H1 (cell line): ENCODE measurements around the gene DIPK1A. TPM values are rescaled to one million over a fixed set of nuclear protein-coding genes. Genes with fewer than 3 reads are reported as not detected.

Source experiments
- CTCF ChIA-PET: fragments of 300-600 bp; sonication (Branson Sonifier 250); formaldehyde crosslinking; loops from one replicate; lab custom pipeline; 2021; ENCODE audit not compliant: partially characterized antibody; lab: Charles Lee
- POLR2A ChIA-PET: fragments of 300-600 bp; sonication (Branson Sonifier 250); formaldehyde crosslinking; loops from one replicate; lab custom pipeline; 2021; ENCODE audit warnings: inconsistent platforms; ENCODE audit not compliant: partially characterized antibody; lab: Charles Lee
- DNase-seq, 2 experiments: peaks; one replicate each; pipeline versions ENCODE4 v3.0.0 to v3.0.0-alpha.2; 2010 to 2022; ENCODE audit warnings: low spot score in 2 of 2, low read depth in 1 of 2, mixed read lengths in 1 of 2
- FAIRE-seq: peaks from 2 replicates; lab custom pipeline; 2011; peaks lifted over from hg19 to GRCh38; lab: Jason Lieb, UNC
- H2AFZ ChIP-seq: 2 replicates; pipeline ENCODE4 v1.8.1; 2012; ENCODE audit warnings: low read length, inconsistent platforms
- H2AK5ac ChIP-seq: 2 replicates; pipeline ENCODE4 v1.6.1; 2013; ENCODE audit warnings: low read depth, low read length
- H2BK120ac ChIP-seq: replicated peaks from 2 replicates; pipeline ENCODE3; 2013; ENCODE audit warnings: low read depth, low read length, inconsistent platforms
- H2BK12ac ChIP-seq: 2 replicates; pipeline ENCODE4 v1.6.1; 2013; ENCODE audit warnings: low read depth, low read length
- H2BK15ac ChIP-seq: 2 replicates; pipeline ENCODE4 v1.6.1; 2013; ENCODE audit warnings: low read length
- H2BK20ac ChIP-seq: 2 replicates; pipeline ENCODE4 v1.6.1; 2013; ENCODE audit warnings: low read length
- H2BK5ac ChIP-seq: 2 replicates; pipeline ENCODE4 v1.6.1; 2013; ENCODE audit warnings: low read depth, low read length
- H3K14ac ChIP-seq: 2 replicates; pipeline ENCODE4 v1.6.1; 2013; ENCODE audit warnings: inconsistent platforms; ENCODE audit not compliant: insufficient read length
- H3K18ac ChIP-seq: 2 replicates; pipeline ENCODE4 v1.6.1; 2013; ENCODE audit warnings: low read length; ENCODE audit errors: extremely low read depth
- H3K23ac ChIP-seq: 2 replicates; pipeline ENCODE4 v1.6.1; 2013; ENCODE audit warnings: inconsistent platforms; ENCODE audit not compliant: insufficient read length
- H3K23me2 ChIP-seq: 2 replicates; pipeline ENCODE4 v1.6.1; 2013; ENCODE audit warnings: low read depth, low read length
- H3K27ac ChIP-seq: 2 replicates; pipeline ENCODE4 v1.6.1; 2011; ENCODE audit warnings: low read depth, low read length, inconsistent platforms
- H3K27me3 ChIP-seq, 4 experiments: replicated peaks in 1 of 4; 1 replicate in 1 of 4; 2 replicates in 3 of 4; pipeline versions ENCODE4 v1.6.1 to v1.8.1; 2011 to 2013; ENCODE audit warnings: low read length in 3 of 4, mild to moderate bottlenecking in 3 of 4, inconsistent platforms in 2 of 4, mixed read lengths in 2 of 4, moderate library complexity in 1 of 4; ENCODE audit not compliant: control insufficient read depth in 3 of 4, insufficient read depth in 3 of 4; ENCODE audit errors: extremely low read depth in 1 of 4
- H3K36me3 ChIP-seq, 4 experiments: 2 replicates each; pipeline versions ENCODE4 v1.6.1 to v1.8.1; 2011 to 2013; ENCODE audit warnings: mild to moderate bottlenecking in 4 of 4, low read length in 3 of 4, moderate library complexity in 2 of 4, control low read depth in 1 of 4, inconsistent platforms in 1 of 4; ENCODE audit not compliant: insufficient read depth in 4 of 4, control insufficient read depth in 2 of 4
- H3K4ac ChIP-seq: replicated peaks from 2 replicates; pipeline ENCODE3; 2013; ENCODE audit warnings: low read length, low read depth, mixed read lengths, inconsistent platforms; ENCODE audit not compliant: insufficient read length
- H3K4me1 ChIP-seq, 4 experiments: replicated peaks in 1 of 4; 1 replicate in 1 of 4; 2 replicates in 3 of 4; pipeline versions ENCODE4 v1.6.1 to v1.8.1; 2011 to 2013; ENCODE audit warnings: low read length in 3 of 4, inconsistent platforms in 2 of 4, mixed read lengths in 1 of 4; ENCODE audit not compliant: insufficient read depth in 4 of 4, control insufficient read depth in 3 of 4
- H3K4me2 ChIP-seq, 2 experiments: 2 replicates each; pipeline versions ENCODE4 v1.6.1 to v1.8.1; 2011 to 2013; ENCODE audit warnings: low read depth in 2 of 2, low read length in 2 of 2, control low read depth in 1 of 2, inconsistent platforms in 1 of 2, mild to moderate bottlenecking in 1 of 2; ENCODE audit not compliant: insufficient read depth in 1 of 2
- H3K4me3 ChIP-seq, 4 experiments: fragments of 200-600, 300-600 bp in 1 of 4; sonication (generic), shearing (Covaris generic), sonication (Bioruptor Twin) in 1 of 4; 2 replicates each; pipeline versions ENCODE4 v1.5.1 to v1.8.1; 2011 to 2016; ENCODE audit warnings: low read length in 4 of 4, low read depth in 3 of 4, control low read depth in 2 of 4, inconsistent platforms in 2 of 4, mild to moderate bottlenecking in 2 of 4, mixed read lengths in 1 of 4, moderate library complexity in 1 of 4; ENCODE audit not compliant: insufficient read depth in 2 of 4; ENCODE audit errors: extremely low read depth in 1 of 4
- H3K56ac ChIP-seq: replicated peaks from 2 replicates; pipeline ENCODE3; 2013; ENCODE audit warnings: low read depth, mild to moderate bottlenecking, mixed read lengths, low read length, inconsistent platforms; ENCODE audit not compliant: insufficient read length
- H3K79me1 ChIP-seq: 2 replicates; pipeline ENCODE4 v1.6.1; 2013; ENCODE audit warnings: low read depth, low read length, control low read depth
- H3K79me2 ChIP-seq, 2 experiments: 2 replicates each; pipeline versions ENCODE4 v1.6.1 to v1.8.1; 2012 to 2013; ENCODE audit warnings: low read length in 2 of 2, mild to moderate bottlenecking in 2 of 2, inconsistent platforms in 1 of 2; ENCODE audit not compliant: insufficient read depth in 2 of 2, control insufficient read depth in 1 of 2
- H3K9ac ChIP-seq, 4 experiments: replicated peaks in 1 of 4; 1 replicate in 1 of 4; 2 replicates in 3 of 4; pipeline versions ENCODE4 v1.6.1 to v1.8.1; 2011 to 2013; ENCODE audit warnings: low read depth in 3 of 4, low read length in 3 of 4, control low read depth in 2 of 4, mild to moderate bottlenecking in 2 of 4, moderate library complexity in 2 of 4, inconsistent platforms in 1 of 4; ENCODE audit errors: extremely low read depth in 1 of 4
- H3K9me3 ChIP-seq, 2 experiments: 2 replicates each; pipeline versions ENCODE4 v1.6.1 to v1.8.1; 2012 to 2013; ENCODE audit warnings: mild to moderate bottlenecking in 2 of 2, moderate library complexity in 2 of 2, control low read depth in 1 of 2, inconsistent platforms in 1 of 2, low read depth in 1 of 2, low read length in 1 of 2, mixed read lengths in 1 of 2; ENCODE audit not compliant: insufficient read depth in 2 of 2
- H4K20me1 ChIP-seq, 2 experiments: replicated peaks in 1 of 2; 2 replicates each; pipeline versions ENCODE3 to v1.8.1; 2011 to 2013; ENCODE audit warnings: inconsistent platforms in 2 of 2, low read length in 2 of 2, mild to moderate bottlenecking in 1 of 2; ENCODE audit not compliant: insufficient read depth in 2 of 2, control insufficient read depth in 1 of 2
- H4K5ac ChIP-seq: 2 replicates; pipeline ENCODE4 v1.6.1; 2013; ENCODE audit warnings: low read length, low read depth, mixed read lengths, inconsistent platforms; ENCODE audit not compliant: insufficient read length
- H4K8ac ChIP-seq: 2 replicates; pipeline ENCODE4 v1.8.0; 2013; ENCODE audit warnings: mild to moderate bottlenecking, moderate library complexity, low read length, inconsistent platforms; ENCODE audit not compliant: insufficient read depth; ENCODE audit errors: extremely low read depth
- H4K91ac ChIP-seq: replicated peaks from 2 replicates; pipeline ENCODE3; 2013; ENCODE audit warnings: low read length, mixed read lengths, inconsistent platforms; ENCODE audit not compliant: insufficient read length
- MAFK ChIP-seq: IDR thresholded peaks from 2 replicates; pipeline ENCODE4 v1.6.1; 2012; ENCODE audit warnings: low read depth, mild to moderate bottlenecking, improper control_type of control experiment, low read length
- WGBS, 2 experiments: shearing (Covaris generic) in 1 of 2; methylation state at CpG; one replicate each; pipeline versions ENCODE4 v1.1.6 to v1.1.7; 2013 to 2015; ENCODE audit warnings: low lambda C conversion rate in 2 of 2, mixed read lengths in 2 of 2, inconsistent platforms in 1 of 2, low coverage in 1 of 2, missing lambda C conversion rate in 1 of 2; ENCODE audit not compliant: insufficient replicate concordance in 2 of 2, insufficient coverage in 1 of 2, insufficient read length in 1 of 2; ENCODE audit errors: extremely low coverage in 1 of 2, missing lambda C conversion rate in 1 of 2; 5-methylcytosine and 5-hydroxymethylcytosine counted together
- polyA plus RNA-seq, 7 experiments: library from polyadenylated mRNA; depleted of rRNA in 3 of 7; stranded (reverse) in 5 of 7; unstranded in 2 of 7; fragments of >200 nt in 5 of 7; fragments of 200-250 nt in 2 of 7; gene quantifications; 1 replicate in 5 of 7; 2 replicates in 1 of 7; 4 replicates in 1 of 7; pipeline versions ENCODE4 v1.2.1 to v1.2.3, GENCODE V29; 2011 to 2013; ENCODE audit warnings: missing spikeins in 2 of 7, mixed read lengths in 2 of 7
- total RNA-seq: library from RNA; stranded (reverse); fragmentation: NEBNext Ultra II Directional; extraction: Animal tissue kit (Norgen Biotek cat#: 25700); gene quantifications from 2 replicates; pipeline ENCODE4 v1.2.1, GENCODE V29; 2021

DIPK1A gene
- total and polyA plus RNA-seq, 2 of the 8 experiments (the other 6 are each of a cell fraction or from before 2014, with no cell fraction given) = 2.5 to 5.0 TPM

GRCh38 chr1:92853299-92853698 lies 108.0 kb downstream of the DIPK1A start:
- Histone ChIP-seq H3K18ac (no peak overlapping the region), H3K9me3 (no peaks in the 10 kb centered on the region), H3K79me2 (no peaks in the 10 kb centered on the region), H3K4me1 (no peaks in the 10 kb centered on the region), H3K4ac (no peak overlapping the region)
- no peak for TF ChIP-seq MAFK
- TF ChIP-seq, all 59 proteins: peak for 0
- H2AK5ac ChIP-seq = no peak overlapping the region
- H3K56ac ChIP-seq = no peak overlapping the region
- no peak overlapping the region for H3K14ac ChIP-seq
- H3K9ac ChIP-seq = no peak overlapping the region
- H3K4me2 ChIP-seq = no peak overlapping the region
- no peak overlapping the region for H4K91ac ChIP-seq
- WGBS, 2 experiments = 91% methylated on average over 2 of the region's 2 CpGs; no CpG with 5 or more reads in 1 of the 2 experiments
- no peaks in the 10 kb centered on the region for H3K79me1 ChIP-seq
- H4K8ac ChIP-seq = no peak overlapping the region
- H2BK15ac ChIP-seq = no peak overlapping the region
- no peaks in the 10 kb centered on the region for H3K23me2 ChIP-seq
- H3K27me3 ChIP-seq = no peaks in the 10 kb centered on the region
- H4K5ac ChIP-seq = no peak overlapping the region
- CTCF ChIA-PET = interaction anchor here (1.5 to 2.7 kb wide), 3 partner anchors 23 to 141 kb away, joined by 3 to 15 read pairs (median 5); no protein-coding TSS in a partner anchor
- no peak overlapping the region for H3K27ac ChIP-seq
- no peak overlapping the region for H2BK120ac ChIP-seq
- POLR2A ChIA-PET = interaction anchor here (0.7 to 2.9 kb wide), 5 partner anchors 8 to 21 kb away, joined by 3 to 9 read pairs (median 4); no protein-coding TSS in a partner anchor
- FAIRE-seq = no peak
- H2BK20ac ChIP-seq = no peak overlapping the region
- no peaks in the 10 kb centered on the region for H4K20me1 ChIP-seq
- no peaks in the 10 kb centered on the region for H3K36me3 ChIP-seq
- no peak overlapping the region for H2BK12ac ChIP-seq
- H2AFZ ChIP-seq = no peak overlapping the region
- H3K23ac ChIP-seq = no peak overlapping the region
- no peak overlapping the region for H2BK5ac ChIP-seq
- no peak for DNase-seq
- H3K4me3 ChIP-seq = no peak overlapping the region
